ENCODE measurements around the gene ZNF219. TPM values are rescaled to one million over a fixed set of nuclear protein-coding genes. Genes with fewer than 3 reads are reported as not detected.

Gene ZNF219
- polyA plus RNA-seq, 1 experiment: 12.2 TPM

DNA sequence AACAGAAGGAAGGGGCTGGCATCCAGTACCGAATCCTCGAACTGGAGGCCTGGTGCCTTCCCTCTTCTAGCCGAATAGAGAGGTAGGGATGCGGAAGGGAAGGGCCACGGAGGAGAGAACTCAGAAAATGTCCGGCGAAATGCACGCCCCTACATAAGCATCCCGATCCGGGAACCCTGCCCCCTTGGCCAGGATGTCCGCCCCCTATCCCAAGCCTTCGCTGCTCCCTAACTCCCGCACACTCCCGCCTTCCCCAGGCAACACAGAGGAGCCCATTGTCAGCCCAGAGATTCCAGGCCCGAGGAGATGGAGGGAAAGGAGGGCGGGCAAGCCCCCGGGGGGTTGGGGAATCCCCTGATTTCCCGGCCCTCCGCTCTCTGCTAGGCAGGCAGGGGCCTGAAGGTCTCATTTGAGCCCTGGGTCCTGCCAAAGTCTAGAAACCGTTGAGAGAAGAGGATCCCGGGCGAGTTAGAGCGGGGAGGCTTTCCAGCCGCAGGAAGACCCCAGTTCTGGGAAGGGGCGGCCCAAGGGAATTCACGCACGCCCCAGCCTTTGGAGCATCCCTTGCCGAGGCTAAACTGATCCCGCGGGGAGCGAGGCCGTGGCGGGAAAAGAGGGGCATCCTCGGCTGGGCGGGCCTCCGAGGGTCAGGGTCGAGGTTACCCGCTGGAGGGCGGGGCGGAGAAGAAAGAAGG, 28.9 kb downstream of the ZNF219 start:
- TF ChIP-seq, protein P1, sequence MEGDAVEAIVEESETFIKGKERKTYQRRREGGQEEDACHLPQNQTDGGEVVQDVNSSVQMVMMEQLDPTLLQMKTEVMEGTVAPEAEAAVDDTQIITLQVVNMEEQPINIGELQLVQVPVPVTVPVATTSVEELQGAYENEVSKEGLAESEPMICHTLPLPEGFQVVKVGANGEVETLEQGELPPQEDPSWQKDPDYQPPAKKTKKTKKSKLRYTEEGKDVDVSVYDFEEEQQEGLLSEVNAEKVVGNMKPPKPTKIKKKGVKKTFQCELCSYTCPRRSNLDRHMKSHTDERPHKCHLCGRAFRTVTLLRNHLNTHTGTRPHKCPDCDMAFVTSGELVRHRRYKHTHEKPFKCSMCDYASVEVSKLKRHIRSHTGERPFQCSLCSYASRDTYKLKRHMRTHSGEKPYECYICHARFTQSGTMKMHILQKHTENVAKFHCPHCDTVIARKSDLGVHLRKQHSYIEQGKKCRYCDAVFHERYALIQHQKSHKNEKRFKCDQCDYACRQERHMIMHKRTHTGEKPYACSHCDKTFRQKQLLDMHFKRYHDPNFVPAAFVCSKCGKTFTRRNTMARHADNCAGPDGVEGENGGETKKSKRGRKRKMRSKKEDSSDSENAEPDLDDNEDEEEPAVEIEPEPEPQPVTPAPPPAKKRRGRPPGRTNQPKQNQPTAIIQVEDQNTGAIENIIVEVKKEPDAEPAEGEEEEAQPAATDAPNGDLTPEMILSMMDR (IDR thresholded peaks at IDR 0.05; ENCODE audit: insufficient read depth, low read depth, low read length): no peak
- H3K27me3 ChIP-seq (ENCODE audit: control insufficient read depth, insufficient read depth, low read length): no peaks in the 10 kb centered on the region
- no peak for DNase-seq (ENCODE audit: low read depth)
- H3K4me3 ChIP-seq (ENCODE audit: low read depth, low read length): peak overlapping the region; percentile 79
- ChIA-PET CTCF (interaction anchor here (0.6 to 9.5 kb wide), 22 partner anchors 9 to 193 kb away, joined by 3 to 193 read pairs (median 8); partner anchors contain the start of genes RNASE8, TMEM253 and ZNF219), POLR2A (no interaction called here)
- peaks cover 11% of the 10 kb centered on the region for H3K36me3 ChIP-seq (ENCODE audit: control insufficient read depth, insufficient read depth, low read length)

DNA sequence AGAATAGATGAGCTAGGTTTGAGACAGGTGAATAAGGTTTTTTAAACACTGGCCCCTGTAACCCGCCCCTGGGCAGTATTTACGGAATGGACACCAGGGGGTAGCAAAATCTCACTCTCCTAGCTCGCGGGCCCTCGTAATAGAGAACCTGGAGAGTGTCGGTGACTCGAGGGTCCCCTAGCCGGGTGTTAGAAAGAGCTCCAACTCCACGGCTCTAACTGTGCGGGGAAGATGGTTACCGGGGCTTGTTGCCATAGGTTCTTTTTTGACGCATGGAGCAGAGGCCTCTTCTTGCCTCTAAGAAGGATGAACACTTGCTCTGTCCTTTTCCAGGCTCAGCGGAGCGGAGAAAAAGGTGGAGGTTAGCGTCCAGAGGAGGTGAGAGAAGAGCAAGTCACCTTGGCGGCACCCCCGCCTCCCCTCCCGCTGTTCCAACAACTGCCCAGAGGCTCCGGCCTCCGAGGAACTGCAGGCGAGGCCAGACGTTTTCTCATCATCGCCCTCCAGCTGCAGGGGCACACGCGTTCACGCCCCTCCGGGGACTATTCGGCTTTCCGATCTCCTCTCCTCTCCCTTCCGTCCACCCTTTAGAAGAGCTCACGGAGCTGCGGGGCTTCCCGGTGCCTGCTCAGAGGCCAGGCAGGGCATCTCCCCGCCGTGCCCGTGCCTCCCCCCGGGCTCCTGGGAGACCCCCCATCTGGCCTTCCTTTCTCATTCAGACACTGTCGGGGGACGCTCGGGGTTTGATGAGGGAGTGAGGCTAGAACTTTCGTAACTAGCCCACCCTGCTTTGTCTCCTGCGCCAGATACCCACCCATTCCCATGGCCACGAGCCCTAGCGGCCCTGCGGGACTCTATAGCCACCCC, 29.7 kb downstream of the ZNF219 start:
- H3K36me3 ChIP-seq (ENCODE audit: control insufficient read depth, insufficient read depth, low read length): peaks cover 5% of the 10 kb centered on the region; the same call in 1 of the 2 replicates
- peak overlapping the region; percentile 79 for H3K4me3 ChIP-seq (ENCODE audit: low read depth, low read length)
- no peaks in the 10 kb centered on the region for H3K27me3 ChIP-seq (ENCODE audit: control insufficient read depth, insufficient read depth, low read length)
- DNase-seq (ENCODE audit: low read depth): no peak
- TF ChIP-seq, protein P1 (IDR thresholded peaks at IDR 0.05; ENCODE audit: insufficient read depth, low read depth, low read length): peak; percentile 75
- CTCF ChIA-PET: interaction anchor here (0.5 to 9.5 kb wide), 26 partner anchors 8 to 193 kb away, joined by 3 to 193 read pairs (median 4); partner anchors contain the start of genes RNASE8, TMEM253 and ZNF219
- POLR2A ChIA-PET: interaction anchor here (0.6 kb wide), 1 partner anchor 24 kb away, joined by 3 read pairs; no protein-coding TSS in a partner anchor

DNA sequence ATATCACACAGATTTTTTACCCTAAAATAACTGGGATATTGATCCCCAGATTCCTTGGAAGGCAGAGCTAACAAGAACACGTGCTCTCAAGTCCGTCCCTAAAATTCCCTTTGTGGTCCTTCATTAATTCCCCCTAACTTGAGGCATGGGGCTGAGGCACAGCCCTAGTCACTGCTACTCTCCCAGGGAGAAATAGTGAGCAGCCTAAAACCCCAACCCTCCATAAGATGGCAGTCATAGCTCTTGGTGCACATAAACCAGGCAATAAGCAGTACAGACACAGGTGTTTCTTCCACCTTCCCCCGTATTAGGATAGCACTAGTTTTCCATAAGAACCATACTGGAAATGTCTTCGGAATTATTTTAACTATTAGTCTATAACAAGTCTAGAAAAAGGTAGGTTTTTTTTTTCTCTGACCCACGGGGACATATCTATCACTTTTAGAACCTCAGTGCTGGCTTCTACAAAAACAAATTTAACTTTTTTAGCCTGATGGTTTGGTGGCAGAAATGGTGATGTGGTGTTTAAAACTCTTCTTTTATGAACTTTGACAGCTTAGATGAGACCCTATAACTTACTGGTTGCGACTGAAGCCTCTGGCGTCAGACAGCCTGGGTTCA, 31.5 kb downstream of the ZNF219 start:
- CTCF ChIA-PET: interaction anchor here (1.1 to 9.5 kb wide), 10 partner anchors 10 to 84 kb away, joined by 3 to 193 read pairs (median 10); partner anchors contain the start of genes RNASE8, TMEM253 and ZNF219
- POLR2A ChIA-PET: no interaction called here
- Histone ChIP-seq H3K36me3 (ENCODE audit: control insufficient read depth, insufficient read depth, low read length) (no peaks in the 10 kb centered on the region), H3K4me3 (ENCODE audit: low read depth, low read length) (no peak overlapping the region), H3K27me3 (ENCODE audit: control insufficient read depth, insufficient read depth, low read length) (no peaks in the 10 kb centered on the region)
- no peak for DNase-seq (ENCODE audit: low read depth)
- TF ChIP-seq, protein P1 (IDR thresholded peaks at IDR 0.05; ENCODE audit: insufficient read depth, low read depth, low read length): peak; percentile 20; the same call in 1 of the 2 replicates

DNA sequence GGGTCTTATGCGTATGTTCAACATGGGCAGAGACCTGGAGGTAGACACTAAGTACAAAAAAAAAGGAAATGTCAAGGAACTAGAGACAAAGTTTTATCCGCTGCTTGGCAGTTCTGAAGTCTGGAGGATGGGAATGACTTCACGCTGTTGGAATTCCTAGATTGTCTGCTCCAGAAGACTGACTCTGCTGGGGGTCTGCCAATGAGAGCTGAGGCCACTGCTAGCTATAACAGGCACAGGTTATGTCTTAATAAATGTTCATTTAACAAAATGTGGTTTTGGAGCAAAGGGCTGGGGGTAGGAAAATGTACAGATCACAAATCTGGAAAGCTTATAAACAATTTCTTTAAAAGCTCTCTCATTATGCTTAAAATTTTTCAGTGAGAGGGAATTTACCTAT, 35.0 kb downstream of the ZNF219 start:
- CTCF ChIA-PET: interaction anchor here (0.7 to 9.5 kb wide), 6 partner anchors 15 to 49 kb away, joined by 3 to 193 read pairs (median 4); partner anchors contain the start of gene ZNF219
- TF ChIP-seq, protein P1 (IDR thresholded peaks at IDR 0.05; ENCODE audit: insufficient read depth, low read depth, low read length): no peak
- H3K36me3 ChIP-seq (ENCODE audit: control insufficient read depth, insufficient read depth, low read length): no peaks in the 10 kb centered on the region
- no peak overlapping the region for H3K4me3 ChIP-seq (ENCODE audit: low read depth, low read length)
- H3K27me3 ChIP-seq (ENCODE audit: control insufficient read depth, insufficient read depth, low read length): no peaks in the 10 kb centered on the region
- no peak for DNase-seq (ENCODE audit: low read depth)
- POLR2A ChIA-PET: interaction anchor here (0.8 kb wide), 1 partner anchor 16 kb away, joined by 3 read pairs; no protein-coding TSS in a partner anchor

Measured in BJ (cell line).